GM03348 (cell line): Measurements from ENCODE around the gene INAFM2.
A peak's percentile ranks its signal among the peaks of the same experiment; 100 is the strongest.

Experiments
- DNase-seq: peaks from one replicate; pipeline ENCODE4 v3.0.0; 2012; ENCODE audit warnings: low spot score

INAFM2 gene

GRCh38 chr15:40365016-40365415, 41.5 kb downstream of the INAFM2 start:
- DNase-seq: no peak

- DNase-seq: no peak
Observed at GRCh38 chr15:40365624-40366456, 42.3 kb downstream of the INAFM2 start.

- no peak for DNase-seq
Observed at GRCh38 chr15:40366457-40367370, 43.2 kb downstream of the INAFM2 start.

- no peak for DNase-seq
Observed at GRCh38 chr15:40367371-40367685, 43.8 kb downstream of the INAFM2 start.

- peak; percentile 92 for DNase-seq
Observed at GRCh38 chr15:40367686-40368611, 44.5 kb downstream of the INAFM2 start.

- DNase-seq: no peak
Observed at GRCh38 chr15:40368719-40369473, 45.4 kb downstream of the INAFM2 start.

- DNase-seq: no peak
Observed at GRCh38 chr15:40369474-40369869, 46.0 kb downstream of the INAFM2 start.

- DNase-seq: no peak
Observed at GRCh38 chr15:40369971-40370370, 46.5 kb downstream of the INAFM2 start.

GRCh38 chr15:40372981-40373380, 49.5 kb downstream of the INAFM2 start:
- DNase-seq: no peak
